ENCODE measurements around the gene SEMA7A.

Gene SEMA7A

DNA sequence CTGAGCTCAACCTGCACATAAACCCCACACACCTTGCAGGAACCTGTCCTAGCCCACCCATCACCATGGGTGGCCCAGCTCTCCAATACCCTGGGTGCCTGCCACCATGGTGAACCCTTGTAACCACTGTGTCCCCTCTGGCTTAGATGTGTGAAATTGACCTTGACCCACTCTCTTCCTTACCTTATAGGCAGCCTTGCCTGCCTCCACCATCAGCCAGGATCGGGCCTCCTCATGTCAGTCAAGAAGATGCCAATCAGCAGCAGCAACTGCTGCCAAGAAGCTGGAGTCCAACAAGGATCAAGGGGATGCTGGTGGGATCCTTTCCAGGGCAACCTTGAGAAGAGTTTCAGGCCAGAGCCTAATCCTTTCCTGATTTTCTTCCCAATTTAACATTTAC, 57.5 kb downstream of the SEMA7A start:
- no peaks in the 10 kb centered on the region for H3K36me3 ChIP-seq
- H3K4me3 ChIP-seq, result no peak overlapping the region
- peaks cover 0 to 19% (median 12%) of the 10 kb centered on the region in 4 donors for H3K4me1 ChIP-seq
- H3K27ac ChIP-seq, result no peak overlapping the region
- DNase-seq, result no peak
- H3K27me3 ChIP-seq, result peaks cover 0 to 34% of the 10 kb centered on the region in 2 donors
- no peaks in the 10 kb centered on the region for H3K9me3 ChIP-seq
- TF ChIP-seq, protein P1, sequence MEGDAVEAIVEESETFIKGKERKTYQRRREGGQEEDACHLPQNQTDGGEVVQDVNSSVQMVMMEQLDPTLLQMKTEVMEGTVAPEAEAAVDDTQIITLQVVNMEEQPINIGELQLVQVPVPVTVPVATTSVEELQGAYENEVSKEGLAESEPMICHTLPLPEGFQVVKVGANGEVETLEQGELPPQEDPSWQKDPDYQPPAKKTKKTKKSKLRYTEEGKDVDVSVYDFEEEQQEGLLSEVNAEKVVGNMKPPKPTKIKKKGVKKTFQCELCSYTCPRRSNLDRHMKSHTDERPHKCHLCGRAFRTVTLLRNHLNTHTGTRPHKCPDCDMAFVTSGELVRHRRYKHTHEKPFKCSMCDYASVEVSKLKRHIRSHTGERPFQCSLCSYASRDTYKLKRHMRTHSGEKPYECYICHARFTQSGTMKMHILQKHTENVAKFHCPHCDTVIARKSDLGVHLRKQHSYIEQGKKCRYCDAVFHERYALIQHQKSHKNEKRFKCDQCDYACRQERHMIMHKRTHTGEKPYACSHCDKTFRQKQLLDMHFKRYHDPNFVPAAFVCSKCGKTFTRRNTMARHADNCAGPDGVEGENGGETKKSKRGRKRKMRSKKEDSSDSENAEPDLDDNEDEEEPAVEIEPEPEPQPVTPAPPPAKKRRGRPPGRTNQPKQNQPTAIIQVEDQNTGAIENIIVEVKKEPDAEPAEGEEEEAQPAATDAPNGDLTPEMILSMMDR (IDR thresholded peaks at IDR 0.05), result no peak
- intact Hi-C loops (cut with DNase I; ENCODE audit: low total_unique reads), result loop anchor here (2.0 kb wide), 1 partner anchor 59 kb away; no protein-coding TSS in a partner anchor

GRCh38 chr15:74375303-74375693, 58.5 kb downstream of the SEMA7A start:
- TF ChIP-seq, protein P1 (IDR thresholded peaks at IDR 0.05), result peak; percentile 78 to 87
- Histone ChIP-seq H3K4me3 (no peak overlapping the region), H3K4me1 (peaks cover 0 to 19% (median 12%) of the 10 kb centered on the region in 4 donors), H3K27me3 (peaks cover 0 to 33% of the 10 kb centered on the region in 2 donors), H3K9me3 (no peaks in the 10 kb centered on the region), H3K36me3 (no peaks in the 10 kb centered on the region), H3K27ac (no peak overlapping the region)
- DNase-seq, result peak; percentile 83 to 90
- intact Hi-C loops (cut with DNase I; ENCODE audit: low total_unique reads), result no loop called here

DNA sequence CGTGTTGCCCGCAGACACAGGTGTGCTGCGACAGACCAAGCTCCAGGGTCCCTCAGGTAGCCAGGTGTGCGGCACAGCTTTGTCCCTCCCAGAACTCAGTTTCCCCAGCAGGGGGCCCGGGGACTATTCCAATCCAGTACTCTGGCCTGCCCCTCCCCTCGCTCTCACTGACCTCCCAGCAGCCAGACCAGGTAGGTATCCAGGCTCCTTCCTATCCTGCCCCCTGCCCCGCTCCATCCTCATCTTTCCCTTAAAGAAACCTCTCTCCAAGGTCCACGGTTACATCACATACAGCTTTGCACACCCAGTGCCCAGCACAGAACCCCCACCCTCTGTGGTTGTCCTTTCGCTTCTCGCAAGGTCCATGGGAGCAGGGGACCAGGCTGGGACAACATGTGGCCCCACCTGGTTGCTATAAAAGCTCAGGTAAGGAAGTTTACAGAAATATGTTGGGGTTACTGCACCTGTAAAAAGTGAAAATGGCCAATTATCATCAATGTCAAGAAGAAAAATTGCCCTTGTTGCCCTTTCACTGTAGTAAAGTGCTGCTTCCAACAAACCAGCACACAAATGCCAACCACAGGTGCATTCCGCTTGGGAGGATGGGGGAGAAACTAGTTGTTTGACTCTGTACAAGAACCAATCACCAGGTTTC, 59.0 kb downstream of the SEMA7A start:
- Histone ChIP-seq H3K9me3 (no peaks in the 10 kb centered on the region), H3K27ac (no peak overlapping the region), H3K4me3 (peak overlapping the region; percentile 56 to 58), H3K4me1 (peaks cover 0 to 19% (median 12%) of the 10 kb centered on the region in 4 donors), H3K27me3 (peaks cover 0 to 35% of the 10 kb centered on the region in 2 donors), H3K36me3 (no peaks in the 10 kb centered on the region)
- TF ChIP-seq, protein P1 (IDR thresholded peaks at IDR 0.05), result no peak
- intact Hi-C loops (cut with DNase I; ENCODE audit: low total_unique reads), result loop anchor here (5.0 kb wide), 1 partner anchor 258 kb away; no protein-coding TSS in a partner anchor
- no peak for DNase-seq

GRCh38 chr15:74373731-74374647, 59.8 kb downstream of the SEMA7A start:
- Histone ChIP-seq H3K4me3 (peak overlapping the region; percentile 56 to 58), H3K27ac (peak overlapping the region in 1 of 2 donors; percentile 8), H3K4me1 (peaks cover 0 to 19% (median 12%) of the 10 kb centered on the region in 4 donors), H3K9me3 (no peaks in the 10 kb centered on the region), H3K27me3 (peaks cover 0 to 43% of the 10 kb centered on the region in 2 donors), H3K36me3 (no peaks in the 10 kb centered on the region)
- intact Hi-C loops (cut with DNase I; ENCODE audit: low total_unique reads), result loop anchor here (5.0 kb wide), 1 partner anchor 258 kb away; no protein-coding TSS in a partner anchor
- TF ChIP-seq, protein P1 (IDR thresholded peaks at IDR 0.05), result peak; percentile 85 to 87
- peak; percentile 92 to 94 for DNase-seq

DNA sequence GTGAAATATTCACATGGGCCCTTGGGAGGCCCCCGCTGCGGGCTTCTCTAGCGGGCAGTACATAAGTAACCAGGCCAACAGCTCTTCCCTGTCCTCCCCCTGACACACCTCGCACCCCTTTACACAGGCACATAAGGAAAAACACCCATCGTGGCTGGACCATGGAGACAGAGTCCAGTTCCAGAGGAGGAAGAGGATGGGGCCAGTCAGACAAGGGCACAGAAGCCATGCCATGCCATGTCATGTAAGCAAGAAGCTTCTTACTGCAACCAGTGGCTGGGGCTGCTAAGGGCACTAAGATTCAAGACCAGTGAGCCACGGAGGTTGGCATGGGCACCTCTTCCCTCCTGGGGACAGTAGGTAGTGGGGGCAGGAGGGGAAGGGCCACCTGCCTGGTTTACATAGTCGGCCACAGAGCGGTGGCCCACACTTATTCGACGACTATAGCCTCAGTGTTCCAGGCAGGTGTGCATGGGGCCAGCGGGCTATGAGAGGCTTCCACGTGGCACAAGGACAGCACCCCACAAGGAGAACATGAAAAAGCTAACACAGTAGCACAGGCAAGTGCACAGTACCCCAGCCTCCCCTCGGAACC, 60.6 kb downstream of the SEMA7A start:
- Histone ChIP-seq H3K9me3 (no peaks in the 10 kb centered on the region), H3K4me3 (no peak overlapping the region), H3K4me1 (peaks cover 0 to 19% (median 12%) of the 10 kb centered on the region in 4 donors), H3K36me3 (no peaks in the 10 kb centered on the region), H3K27me3 (peaks cover 0 to 47% of the 10 kb centered on the region in 2 donors), H3K27ac (no peak overlapping the region)
- intact Hi-C loops (cut with DNase I; ENCODE audit: low total_unique reads), result loop anchor here (5.0 kb wide), 1 partner anchor 259 kb away; no protein-coding TSS in a partner anchor
- TF ChIP-seq, protein P1 (IDR thresholded peaks at IDR 0.05), result no peak
- no peak for DNase-seq

All from tibial artery (tissue), 4 donors.